ENCODE measurements around the gene KLK12.
A peak's percentile ranks its signal among the peaks of the same experiment; 100 is the strongest.

Gene KLK12

DNA sequence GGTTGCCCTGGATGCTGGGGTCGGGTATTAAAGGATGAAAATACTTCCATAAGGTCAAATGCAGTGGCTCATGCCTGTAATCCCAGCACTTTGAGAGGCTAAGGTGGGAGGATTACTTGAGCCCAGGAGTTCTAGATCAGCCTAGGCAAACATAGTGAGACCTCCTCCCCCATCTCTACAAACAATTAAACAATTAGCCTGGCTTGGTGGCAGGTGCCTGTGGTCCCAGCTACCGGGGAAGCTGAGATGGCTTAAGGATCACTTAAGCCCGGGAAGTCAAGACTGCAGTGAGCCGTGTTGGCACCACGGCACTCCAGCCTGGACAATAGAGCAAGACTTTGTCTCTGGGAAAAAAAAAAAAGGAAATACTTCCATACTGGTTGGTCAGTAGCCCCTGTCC, 9.9 kb downstream of the KLK12 start:
- peaks cover 73% of the 10 kb centered on the region for H3K27me3 ChIP-seq
- no peaks in the 10 kb centered on the region; the same call in 1 of the 2 replicates for H3K9me3 ChIP-seq
- no peaks in the 10 kb centered on the region for H3K36me3 ChIP-seq
- H3K4me3 ChIP-seq (ENCODE audit: low read depth, low read length), result no peak overlapping the region
- no peaks in the 10 kb centered on the region for H3K4me1 ChIP-seq
- TF ChIP-seq, protein P1, sequence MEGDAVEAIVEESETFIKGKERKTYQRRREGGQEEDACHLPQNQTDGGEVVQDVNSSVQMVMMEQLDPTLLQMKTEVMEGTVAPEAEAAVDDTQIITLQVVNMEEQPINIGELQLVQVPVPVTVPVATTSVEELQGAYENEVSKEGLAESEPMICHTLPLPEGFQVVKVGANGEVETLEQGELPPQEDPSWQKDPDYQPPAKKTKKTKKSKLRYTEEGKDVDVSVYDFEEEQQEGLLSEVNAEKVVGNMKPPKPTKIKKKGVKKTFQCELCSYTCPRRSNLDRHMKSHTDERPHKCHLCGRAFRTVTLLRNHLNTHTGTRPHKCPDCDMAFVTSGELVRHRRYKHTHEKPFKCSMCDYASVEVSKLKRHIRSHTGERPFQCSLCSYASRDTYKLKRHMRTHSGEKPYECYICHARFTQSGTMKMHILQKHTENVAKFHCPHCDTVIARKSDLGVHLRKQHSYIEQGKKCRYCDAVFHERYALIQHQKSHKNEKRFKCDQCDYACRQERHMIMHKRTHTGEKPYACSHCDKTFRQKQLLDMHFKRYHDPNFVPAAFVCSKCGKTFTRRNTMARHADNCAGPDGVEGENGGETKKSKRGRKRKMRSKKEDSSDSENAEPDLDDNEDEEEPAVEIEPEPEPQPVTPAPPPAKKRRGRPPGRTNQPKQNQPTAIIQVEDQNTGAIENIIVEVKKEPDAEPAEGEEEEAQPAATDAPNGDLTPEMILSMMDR (IDR thresholded peaks at IDR 0.05; ENCODE audit: low read depth, low read length), result no peak
- DNase-seq, result no peak

- no peaks in the 10 kb centered on the region for H3K36me3 ChIP-seq
- peaks cover 80% of the 10 kb centered on the region for H3K27me3 ChIP-seq
- H3K4me3 ChIP-seq (ENCODE audit: low read depth, low read length), result no peak overlapping the region
- no peaks in the 10 kb centered on the region for H3K4me1 ChIP-seq
- TF ChIP-seq, protein P1 (IDR thresholded peaks at IDR 0.05; ENCODE audit: low read depth, low read length), result no peak
- no peaks in the 10 kb centered on the region for H3K9me3 ChIP-seq
- DNase-seq, result no peak
Measured at GRCh38 chr19:51023946-51024345, 10.9 kb downstream of the KLK12 start.

- TF ChIP-seq, protein P1 (IDR thresholded peaks at IDR 0.05; ENCODE audit: low read depth, low read length), result no peak
- Histone ChIP-seq H3K4me3 (ENCODE audit: low read depth, low read length) (no peak overlapping the region), H3K36me3 (no peaks in the 10 kb centered on the region), H3K9me3 (no peaks in the 10 kb centered on the region), H3K4me1 (no peaks in the 10 kb centered on the region), H3K27me3 (peaks cover 84% of the 10 kb centered on the region)
- DNase-seq, result no peak
Measured at GRCh38 chr19:51022526-51022925, 12.3 kb downstream of the KLK12 start.

DNA sequence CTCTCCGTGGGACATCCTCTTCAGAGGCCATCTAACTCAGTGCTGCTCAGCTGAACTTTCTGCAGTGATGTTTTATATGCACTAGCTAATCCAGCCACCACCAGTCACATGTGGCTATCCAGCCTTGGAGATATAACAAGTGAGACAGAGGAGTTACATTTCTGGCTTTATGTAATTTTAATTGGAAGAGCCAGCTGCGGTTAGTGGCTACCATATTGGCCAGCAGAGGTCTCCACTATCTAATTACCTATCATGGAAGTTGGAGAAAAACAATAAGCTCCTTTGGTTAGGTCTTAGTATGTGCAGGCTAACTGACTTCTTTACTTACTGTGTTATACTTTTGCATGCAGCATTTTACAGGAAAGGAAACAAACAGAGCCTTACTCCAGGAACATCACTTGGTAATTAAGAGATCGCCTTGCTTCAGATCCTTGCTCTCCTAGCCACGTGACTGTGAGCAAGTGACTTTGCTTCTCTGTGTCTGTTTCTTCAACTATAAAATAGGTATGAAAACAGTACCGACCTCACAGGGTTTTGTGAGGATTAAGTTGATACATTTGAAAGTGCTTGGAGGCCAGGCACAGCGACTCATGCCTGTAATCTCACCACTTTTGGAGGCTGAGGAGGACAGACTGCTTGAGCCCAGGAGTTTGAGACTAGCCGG, 13.7 kb downstream of the KLK12 start:
- H3K4me1 ChIP-seq, result no peaks in the 10 kb centered on the region
- H3K27me3 ChIP-seq, result peaks cover 80% of the 10 kb centered on the region
- H3K36me3 ChIP-seq, result no peaks in the 10 kb centered on the region
- TF ChIP-seq, protein P1 (IDR thresholded peaks at IDR 0.05; ENCODE audit: low read depth, low read length), result peak; percentile 71
- peak; percentile 27 for DNase-seq
- H3K9me3 ChIP-seq, result no peaks in the 10 kb centered on the region
- no peak overlapping the region for H3K4me3 ChIP-seq (ENCODE audit: low read depth, low read length)

DNA sequence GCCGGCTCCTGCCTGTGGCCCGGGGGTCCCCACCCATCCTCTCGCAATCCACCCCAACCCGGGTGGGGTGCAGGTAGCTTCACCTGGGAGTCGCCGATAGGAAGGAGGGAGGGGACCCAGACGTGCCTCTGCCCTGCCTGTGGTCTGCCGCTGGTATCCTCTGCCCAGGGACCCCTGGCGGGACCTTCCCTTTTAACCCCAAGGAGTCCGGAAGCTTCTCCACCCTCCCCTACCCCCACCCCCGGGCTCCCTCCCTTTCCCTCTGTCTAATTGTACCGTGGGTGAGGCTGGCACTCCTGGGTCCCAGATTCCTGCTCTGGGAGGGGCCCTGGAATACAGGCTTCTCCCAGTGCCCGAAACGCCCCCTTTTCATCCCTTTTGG, 15.3 kb downstream of the KLK12 start, which contains the start of gene KLK10:
Gene KLK10 (minus strand): TSS at position 166 of the 382 bp plus-strand sequence. CDS start 579 bp downstream, outside the sequence.
- no peak for DNase-seq
- Histone ChIP-seq H3K27me3 (peaks cover 65% of the 10 kb centered on the region), H3K4me1 (no peaks in the 10 kb centered on the region), H3K4me3 (ENCODE audit: low read depth, low read length) (no peak within 1 kb of the TSS), H3K9me3 (no peaks in the 10 kb centered on the region), H3K36me3 (no peaks in the 10 kb centered on the region)
- TF ChIP-seq, protein P1 (IDR thresholded peaks at IDR 0.05; ENCODE audit: low read depth, low read length), result no peak

DNA sequence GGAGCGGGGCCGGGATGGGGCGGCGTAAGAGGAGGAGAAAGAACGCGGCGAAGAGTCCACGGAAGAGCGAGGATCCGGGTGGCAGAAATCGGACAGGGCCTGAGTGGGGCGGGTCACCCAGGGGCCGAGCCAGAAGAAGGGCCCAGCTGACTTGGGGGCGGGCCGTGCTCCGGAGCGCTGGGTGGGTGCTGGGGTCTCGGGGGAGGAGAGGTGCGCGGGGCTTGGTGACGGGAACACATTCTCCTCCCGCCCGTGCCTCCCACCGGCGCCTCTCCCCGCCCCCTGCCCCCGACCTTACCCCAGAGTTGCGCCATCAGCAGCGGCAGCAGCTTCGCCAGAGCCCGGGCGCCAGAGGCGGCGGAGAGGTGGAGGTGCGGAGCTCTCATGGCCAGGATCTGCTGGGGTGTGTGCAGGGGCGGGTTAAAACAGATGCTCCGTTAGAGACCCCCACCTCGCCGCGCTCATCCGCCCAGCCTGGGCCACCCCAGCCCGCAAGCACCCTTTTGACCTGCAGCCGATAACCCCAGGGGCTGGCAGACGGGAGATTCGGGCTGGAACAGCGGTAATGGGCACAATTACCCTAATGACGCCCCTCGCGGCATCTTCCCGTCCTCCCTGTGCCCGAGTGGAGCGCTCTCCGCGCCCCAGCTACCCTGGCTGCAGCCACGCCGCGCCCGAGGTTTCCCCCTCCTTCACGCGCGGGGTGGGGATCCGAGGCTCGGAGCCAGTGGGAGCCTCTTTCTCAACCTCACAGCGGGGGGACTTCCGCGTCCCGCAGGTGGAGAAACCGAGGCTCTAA, 15.9 kb downstream of the KLK12 start:
- H3K4me3 ChIP-seq (ENCODE audit: low read depth, low read length), result no peak overlapping the region
- no peaks in the 10 kb centered on the region for H3K9me3 ChIP-seq
- DNase-seq, result no peak
- no peaks in the 10 kb centered on the region for H3K4me1 ChIP-seq
- TF ChIP-seq, protein P1 (IDR thresholded peaks at IDR 0.05; ENCODE audit: low read depth, low read length), result no peak
- no peaks in the 10 kb centered on the region for H3K36me3 ChIP-seq
- H3K27me3 ChIP-seq, result peaks cover 62% of the 10 kb centered on the region
